Transverse colon (tissue), 3 donors: ENCODE measurements around the gene PAX7.

ENCODE experiments used
- EP300 ChIP-seq: sonication (generic); formaldehyde crosslinking; IDR thresholded peaks from one replicate; pipeline ENCODE4 v1.6.1; 2017; ENCODE audit warnings: antibody characterized with exemption, low read depth
- POLR2A ChIP-seq: fragments of 450-650 bp; IDR thresholded peaks from one replicate; pipeline ENCODE4 v1.6.1; 2016; ENCODE audit warnings: antibody characterized with exemption, mild to moderate bottlenecking, moderate library complexity
- TF ChIP-seq, protein P1 (sequence below), 5 experiments: fragments of 200-600 bp in 3 of 5; fragments of 450-650 bp in 2 of 5; sonication (generic) in 3 of 5; IDR thresholded peaks; 1 replicate in 2 of 5; 2 replicates in 3 of 5; pipeline ENCODE4 v1.5.1; 2016 to 2017; ENCODE audit warnings: antibody characterized with exemption in 5 of 5, inconsistent platforms in 3 of 5, mild to moderate bottlenecking in 2 of 5, moderate library complexity in 1 of 5

DNA sequence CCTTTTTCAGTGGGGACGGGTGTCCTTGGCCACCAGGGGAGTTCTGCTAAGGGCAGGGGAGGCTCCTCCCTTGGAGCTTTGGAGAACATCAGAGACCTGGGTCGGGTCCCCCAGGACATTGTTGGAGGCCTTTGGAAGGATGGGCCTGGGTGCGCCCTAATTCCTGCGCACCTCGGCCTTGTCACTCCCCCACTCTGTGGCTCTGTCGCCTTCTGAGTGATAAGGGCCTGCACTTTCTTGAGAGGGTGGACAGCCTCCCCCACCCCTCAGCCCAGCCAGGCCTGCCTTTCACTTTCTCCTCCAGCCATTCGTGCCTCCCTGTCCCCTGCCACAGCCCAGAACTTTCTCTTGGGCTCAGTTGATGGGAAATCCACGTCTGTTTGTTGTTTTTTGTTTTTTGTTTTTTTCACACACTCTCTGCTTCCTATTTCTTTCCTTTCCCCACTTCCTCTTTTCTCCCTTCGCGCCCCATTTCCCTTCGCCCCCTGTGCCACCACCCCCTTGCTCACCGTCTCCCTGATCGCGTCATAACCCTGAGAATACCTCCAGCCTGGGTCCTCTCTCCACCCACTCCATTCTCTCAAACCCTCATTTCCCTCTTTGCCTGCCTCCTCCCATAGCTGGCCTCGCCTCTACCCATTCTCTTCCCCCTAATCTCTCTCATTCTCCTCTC, 85.6 kb downstream of the PAX7 start:
- TF ChIP-seq EP300: no peak
- TF ChIP-seq, protein P1, sequence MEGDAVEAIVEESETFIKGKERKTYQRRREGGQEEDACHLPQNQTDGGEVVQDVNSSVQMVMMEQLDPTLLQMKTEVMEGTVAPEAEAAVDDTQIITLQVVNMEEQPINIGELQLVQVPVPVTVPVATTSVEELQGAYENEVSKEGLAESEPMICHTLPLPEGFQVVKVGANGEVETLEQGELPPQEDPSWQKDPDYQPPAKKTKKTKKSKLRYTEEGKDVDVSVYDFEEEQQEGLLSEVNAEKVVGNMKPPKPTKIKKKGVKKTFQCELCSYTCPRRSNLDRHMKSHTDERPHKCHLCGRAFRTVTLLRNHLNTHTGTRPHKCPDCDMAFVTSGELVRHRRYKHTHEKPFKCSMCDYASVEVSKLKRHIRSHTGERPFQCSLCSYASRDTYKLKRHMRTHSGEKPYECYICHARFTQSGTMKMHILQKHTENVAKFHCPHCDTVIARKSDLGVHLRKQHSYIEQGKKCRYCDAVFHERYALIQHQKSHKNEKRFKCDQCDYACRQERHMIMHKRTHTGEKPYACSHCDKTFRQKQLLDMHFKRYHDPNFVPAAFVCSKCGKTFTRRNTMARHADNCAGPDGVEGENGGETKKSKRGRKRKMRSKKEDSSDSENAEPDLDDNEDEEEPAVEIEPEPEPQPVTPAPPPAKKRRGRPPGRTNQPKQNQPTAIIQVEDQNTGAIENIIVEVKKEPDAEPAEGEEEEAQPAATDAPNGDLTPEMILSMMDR (IDR thresholded peaks at IDR 0.05): no peak
- TF ChIP-seq POLR2A: no peak
